Osteoblast (primary cell): ENCODE results near the gene CR1. TPM values are rescaled to one million over a fixed set of nuclear protein-coding genes. Genes with fewer than 3 reads are reported as not detected.
A peak's percentile ranks its signal among the peaks of the same experiment; 100 is the strongest.

ENCODE experiments used
- DNase-seq: peaks from one replicate; pipeline ENCODE4 v3.0.0; 2011; ENCODE audit warnings: low spot score, mixed read lengths; ENCODE audit not compliant: insufficient read length; ENCODE audit errors: missing footprints
- H2AFZ ChIP-seq: 2 replicates; pipeline ENCODE4 v1.6.0; 2011; ENCODE audit warnings: mild to moderate bottlenecking, low read length
- H3K27ac ChIP-seq: 2 replicates; pipeline ENCODE4 v1.5.1; 2011; ENCODE audit warnings: mild to moderate bottlenecking, low read depth, low read length, moderate library complexity
- H3K27me3 ChIP-seq: 2 replicates; pipeline ENCODE4 v1.6.0; 2012; ENCODE audit warnings: mild to moderate bottlenecking, control low read depth, inconsistent platforms, low read length, moderate library complexity; ENCODE audit not compliant: insufficient read depth
- H3K36me3 ChIP-seq: 2 replicates; pipeline ENCODE4 v1.5.1; 2011; ENCODE audit warnings: mild to moderate bottlenecking, low read length, control low read depth, moderate library complexity; ENCODE audit not compliant: insufficient read depth
- H3K4me1 ChIP-seq: 2 replicates; pipeline ENCODE4 v1.5.1; 2011; ENCODE audit warnings: mild to moderate bottlenecking, low read length, control low read depth, moderate library complexity; ENCODE audit not compliant: insufficient read depth
- H3K4me2 ChIP-seq: 2 replicates; pipeline ENCODE4 v1.6.0; 2011; ENCODE audit warnings: mild to moderate bottlenecking, low read length; ENCODE audit not compliant: insufficient read depth
- H3K4me3 ChIP-seq: fragments of 200-600 bp; sonication (generic); 3 replicates; pipeline ENCODE4 v1.5.1; 2012; ENCODE audit warnings: mild to moderate bottlenecking, low read length, inconsistent platforms; ENCODE audit not compliant: insufficient read depth
- H3K79me2 ChIP-seq: 2 replicates; pipeline ENCODE4 v1.6.0; 2012; ENCODE audit warnings: mild to moderate bottlenecking, low read length, control low read depth, inconsistent platforms; ENCODE audit not compliant: insufficient read depth
- H3K9me3 ChIP-seq: 2 replicates; pipeline ENCODE4 v1.5.1; 2011; ENCODE audit warnings: low read depth, low read length, control low read depth
- H4K20me1 ChIP-seq: 2 replicates; pipeline ENCODE4 v1.6.0; 2012; ENCODE audit warnings: mild to moderate bottlenecking, low read length, control low read depth; ENCODE audit not compliant: insufficient read depth
- CTCF ChIP-seq: IDR thresholded peaks from 2 replicates; pipeline ENCODE4 v1.5.1; 2011; ENCODE audit warnings: mild to moderate bottlenecking, low read depth, low read length, moderate library complexity; ENCODE audit errors: extremely low read depth
- total RNA-seq: library from RNA; depleted of rRNA; stranded (reverse); fragments of >200 nt; gene quantifications from 2 replicates; pipeline ENCODE4 v1.2.3, GENCODE V29; 2012

Gene CR1
- total RNA-seq, 1 donor: under 0.01 TPM

- H3K79me2 ChIP-seq: no peaks in the 10 kb centered on the region
- H3K36me3 ChIP-seq: no peaks in the 10 kb centered on the region
- TF ChIP-seq CTCF: no peak
- peaks cover 5% of the 10 kb centered on the region for H3K4me1 ChIP-seq
- no peaks in the 10 kb centered on the region for H3K9me3 ChIP-seq
- H3K27ac ChIP-seq: no peak overlapping the region
- peaks cover 21% of the 10 kb centered on the region for H3K27me3 ChIP-seq
- no peak for DNase-seq
- H4K20me1 ChIP-seq: no peaks in the 10 kb centered on the region
- peak overlapping the region; percentile 85 for H3K4me2 ChIP-seq
- H2AFZ ChIP-seq: no peak overlapping the region
- peak overlapping the region; percentile 77 for H3K4me3 ChIP-seq
Observed at GRCh38 chr1:207645635-207646081, 149.7 kb downstream of the CR1 start.

- Histone ChIP-seq H2AFZ (no peak overlapping the region), H3K4me1 (peaks cover 5% of the 10 kb centered on the region), H3K79me2 (no peaks in the 10 kb centered on the region), H3K4me3 (no peak overlapping the region), H3K9me3 (no peaks in the 10 kb centered on the region), H3K4me2 (no peak overlapping the region), H3K27me3 (peaks cover 21% of the 10 kb centered on the region), H3K36me3 (no peaks in the 10 kb centered on the region), H4K20me1 (no peaks in the 10 kb centered on the region), H3K27ac (no peak overlapping the region)
- TF ChIP-seq CTCF: no peak
- no peak for DNase-seq
Observed at GRCh38 chr1:207646171-207646570, 150.2 kb downstream of the CR1 start.

- DNase-seq: no peak
- TF ChIP-seq CTCF: no peak
- H3K27ac ChIP-seq: no peak overlapping the region
- no peaks in the 10 kb centered on the region for H3K9me3 ChIP-seq
- H3K79me2 ChIP-seq: no peaks in the 10 kb centered on the region
- H3K4me3 ChIP-seq: no peak overlapping the region
- no peaks in the 10 kb centered on the region for H4K20me1 ChIP-seq
- H3K4me2 ChIP-seq: no peak overlapping the region
- no peaks in the 10 kb centered on the region for H3K36me3 ChIP-seq
- peaks cover 21% of the 10 kb centered on the region for H3K27me3 ChIP-seq
- H3K4me1 ChIP-seq: peaks cover 5% of the 10 kb centered on the region
- H2AFZ ChIP-seq: no peak overlapping the region
Observed at GRCh38 chr1:207646944-207647579, 151.1 kb downstream of the CR1 start.

- no peaks in the 10 kb centered on the region for H3K36me3 ChIP-seq
- no peaks in the 10 kb centered on the region for H3K9me3 ChIP-seq
- H3K4me1 ChIP-seq: peaks cover 5% of the 10 kb centered on the region
- H2AFZ ChIP-seq: no peak overlapping the region
- no peak for TF ChIP-seq CTCF
- DNase-seq: no peak
- H4K20me1 ChIP-seq: no peaks in the 10 kb centered on the region
- no peaks in the 10 kb centered on the region for H3K79me2 ChIP-seq
- no peak overlapping the region for H3K4me3 ChIP-seq
- H3K4me2 ChIP-seq: no peak overlapping the region
- no peak overlapping the region for H3K27ac ChIP-seq
- H3K27me3 ChIP-seq: peaks cover 21% of the 10 kb centered on the region
Observed at GRCh38 chr1:207647671-207648333, 151.8 kb downstream of the CR1 start.
